Chondrocyte (in vitro differentiated cells): ENCODE results near the gene PHACTR1. TPM values are rescaled to one million over a fixed set of nuclear protein-coding genes. Genes with fewer than 3 reads are reported as not detected.
A peak's percentile ranks its signal among the peaks of the same experiment; 100 is the strongest.

Source experiments
- DNase-seq: peaks from one replicate; pipeline ENCODE4 v3.0.0; 2021; ENCODE audit warnings: mixed read lengths, low spot score
- H3K27ac Mint-ChIP-seq: one replicate; pipeline ENCODE4 v1.8.0; 2021; ENCODE audit warnings: mild to moderate bottlenecking, moderate library complexity, mixed read lengths; ENCODE audit not compliant: unreplicated experiment
- H3K27me3 Mint-ChIP-seq: 2 replicates; pipeline ENCODE4 v1.8.0; 2021; ENCODE audit warnings: low read depth, mixed read lengths
- H3K36me3 Mint-ChIP-seq: 2 replicates; pipeline ENCODE4 v1.8.0; 2021; ENCODE audit warnings: low read depth, mixed read lengths
- H3K4me1 Mint-ChIP-seq: 2 replicates; pipeline ENCODE4 v1.8.0; 2021; ENCODE audit warnings: low read depth, mild to moderate bottlenecking, mixed read lengths
- H3K4me3 Mint-ChIP-seq: one replicate; pipeline ENCODE4 v1.8.0; 2021; ENCODE audit warnings: mild to moderate bottlenecking, moderate library complexity, mixed read lengths; ENCODE audit not compliant: unreplicated experiment
- H3K9me3 Mint-ChIP-seq: 2 replicates; pipeline ENCODE4 v1.8.0; 2021; ENCODE audit warnings: low read depth, mixed read lengths
- CTCF ChIP-seq: fragments of 200-600 bp; sonication (generic); IDR thresholded peaks from 2 replicates; pipeline ENCODE4 v1.5.0; 2021; ENCODE audit warnings: antibody characterized with exemption, mild to moderate bottlenecking, moderate library complexity
- total RNA-seq: library from RNA; stranded (reverse); gene quantifications from 3 replicates; pipeline ENCODE4 v1.2.1, GENCODE V29; 2021

Gene PHACTR1
- total RNA-seq, 1 donor from 2014 or later = 2.1 TPM

GRCh38 chr6:12968839-12969558 lies 252.4 kb downstream of the PHACTR1 start:
- no peak overlapping the region for H3K27ac Mint-ChIP-seq
- no peaks in the 10 kb centered on the region for H3K9me3 Mint-ChIP-seq
- no peaks in the 10 kb centered on the region for H3K27me3 Mint-ChIP-seq
- no peak for TF ChIP-seq CTCF
- H3K36me3 Mint-ChIP-seq = no peaks in the 10 kb centered on the region
- no peak overlapping the region for H3K4me3 Mint-ChIP-seq
- DNase-seq = no peak
- peaks cover 8% of the 10 kb centered on the region for H3K4me1 Mint-ChIP-seq

GRCh38 chr6:12969966-12970365 lies 253.4 kb downstream of the PHACTR1 start:
- no peaks in the 10 kb centered on the region for H3K27me3 Mint-ChIP-seq
- H3K36me3 Mint-ChIP-seq = no peaks in the 10 kb centered on the region
- peaks cover 8% of the 10 kb centered on the region for H3K4me1 Mint-ChIP-seq
- H3K27ac Mint-ChIP-seq = no peak overlapping the region
- DNase-seq = no peak
- no peak overlapping the region for H3K4me3 Mint-ChIP-seq
- no peak for TF ChIP-seq CTCF
- no peaks in the 10 kb centered on the region for H3K9me3 Mint-ChIP-seq

GRCh38 chr6:12973386-12973785 lies 256.8 kb downstream of the PHACTR1 start:
- Mint-ChIP-seq H3K4me1 (peaks cover 8% of the 10 kb centered on the region), H3K9me3 (no peaks in the 10 kb centered on the region), H3K27ac (peak overlapping the region; percentile 73), H3K36me3 (no peaks in the 10 kb centered on the region), H3K4me3 (no peak overlapping the region), H3K27me3 (no peaks in the 10 kb centered on the region)
- DNase-seq = no peak
- TF ChIP-seq CTCF = no peak

- Mint-ChIP-seq H3K9me3 (no peaks in the 10 kb centered on the region), H3K27me3 (no peaks in the 10 kb centered on the region)
Measured at GRCh38 chr6:12974551-12974950, 258.0 kb downstream of the PHACTR1 start.

GRCh38 chr6:12976366-12976765 lies 259.8 kb downstream of the PHACTR1 start:
- Mint-ChIP-seq H3K4me1 (peaks cover 8% of the 10 kb centered on the region), H3K27ac (no peak overlapping the region), H3K9me3 (peaks cover 3% of the 10 kb centered on the region), H3K27me3 (no peaks in the 10 kb centered on the region), H3K36me3 (no peaks in the 10 kb centered on the region), H3K4me3 (no peak overlapping the region)
- no peak for DNase-seq
- TF ChIP-seq CTCF = no peak

More at GRCh38 chr6:12974551-12974950, 258.0 kb downstream of the PHACTR1 start:
- DNase-seq = no peak
- peaks cover 8% of the 10 kb centered on the region for H3K4me1 Mint-ChIP-seq
- H3K36me3 Mint-ChIP-seq = no peaks in the 10 kb centered on the region
- no peak for TF ChIP-seq CTCF
- H3K27ac Mint-ChIP-seq = no peak overlapping the region
- no peak overlapping the region for H3K4me3 Mint-ChIP-seq
